ENCODE results near the gene MED12L. TPM values are rescaled to one million over a fixed set of nuclear protein-coding genes. Genes with fewer than 3 reads are reported as not detected.

Gene MED12L
- total RNA-seq, 6 donors from 2014 or later, result 0.27 to 1.5 (median 0.31) TPM; not detected in 2

GRCh38 chr3:151428386-151428785 is 342.9 kb downstream of the MED12L start:
- Histone ChIP-seq H3K9me3 (no peaks in the 10 kb centered on the region), H3K27me3 (no peaks in the 10 kb centered on the region), H3K4me1 (no peaks in the 10 kb centered on the region), H3K27ac (no peak overlapping the region), H3K36me3 (no peaks in the 10 kb centered on the region), H3K4me3 (no peak overlapping the region)
- ATAC-seq (ENCODE audit: low FRiP score in 2 of 2) (no peak), DNase-seq (no peak)
- 76 to 83% methylated on average over 2 of the region's 2 CpGs for WGBS, 2 donors
- no peak for TF ChIP-seq EP300 (IDR thresholded peaks at IDR 0.05)
- no peak for TF ChIP-seq POLR2A (IDR thresholded peaks at IDR 0.05)
- no peak for TF ChIP-seq POLR2AphosphoS5 (IDR thresholded peaks at IDR 0.05)
- no peak for TF ChIP-seq CTCF (IDR thresholded peaks at IDR 0.05)

GRCh38 chr3:151430821-151431484 is 345.5 kb downstream of the MED12L start:
- Histone ChIP-seq H3K4me3 (no peak overlapping the region), H3K9me3 (no peaks in the 10 kb centered on the region), H3K27me3 (no peaks in the 10 kb centered on the region), H3K27ac (no peak overlapping the region), H3K4me1 (no peaks in the 10 kb centered on the region), H3K36me3 (no peaks in the 10 kb centered on the region)
- TF ChIP-seq CTCF (IDR thresholded peaks at IDR 0.05) (no peak), POLR2AphosphoS5 (IDR thresholded peaks at IDR 0.05) (no peak), EP300 (IDR thresholded peaks at IDR 0.05) (no peak), POLR2A (IDR thresholded peaks at IDR 0.05) (no peak)
- no peak for DNase-seq
- 87 to 88% methylated on average over 5 of the region's 5 CpGs for WGBS, 2 donors
- ATAC-seq (ENCODE audit: low FRiP score in 2 of 2), result peak in 1 of 2 donors; percentile 10

- Histone ChIP-seq H3K4me3 (no peak overlapping the region), H3K27ac (no peak overlapping the region), H3K4me1 (no peaks in the 10 kb centered on the region), H3K9me3 (no peaks in the 10 kb centered on the region), H3K36me3 (no peaks in the 10 kb centered on the region), H3K27me3 (no peaks in the 10 kb centered on the region)
- no peak for TF ChIP-seq CTCF (IDR thresholded peaks at IDR 0.05)
- no peak for TF ChIP-seq POLR2A (IDR thresholded peaks at IDR 0.05)
- no peak for TF ChIP-seq POLR2AphosphoS5 (IDR thresholded peaks at IDR 0.05)
- TF ChIP-seq EP300 (IDR thresholded peaks at IDR 0.05), result no peak
- ATAC-seq (ENCODE audit: low FRiP score in 2 of 2) (no peak), DNase-seq (no peak)
- WGBS, 2 donors, result 87 to 90% methylated on average over 3 of the region's 3 CpGs
Measured at GRCh38 chr3:151431940-151432339, 346.5 kb downstream of the MED12L start.

GRCh38 chr3:151432616-151433372 is 347.3 kb downstream of the MED12L start:
- DNase-seq (no peak), ATAC-seq (ENCODE audit: low FRiP score in 2 of 2) (no peak)
- no peak for TF ChIP-seq CTCF (IDR thresholded peaks at IDR 0.05)
- TF ChIP-seq EP300 (IDR thresholded peaks at IDR 0.05), result no peak
- TF ChIP-seq POLR2A (IDR thresholded peaks at IDR 0.05), result no peak
- no peak for TF ChIP-seq POLR2AphosphoS5 (IDR thresholded peaks at IDR 0.05)
- H3K9me3 ChIP-seq, result no peaks in the 10 kb centered on the region
- H3K36me3 ChIP-seq, result no peaks in the 10 kb centered on the region
- no peak overlapping the region for H3K27ac ChIP-seq
- no peaks in the 10 kb centered on the region for H3K27me3 ChIP-seq
- H3K4me3 ChIP-seq, result no peak overlapping the region
- H3K4me1 ChIP-seq, result no peaks in the 10 kb centered on the region
- 80 to 89% methylated on average over 7 of the region's 7 CpGs for WGBS, 2 donors

Measured in upper lobe of left lung (tissue), 6 donors.